Natural killer cell (primary cell): ENCODE measurements around the gene DDX10. TPM values are rescaled to one million over a fixed set of nuclear protein-coding genes. Genes with fewer than 3 reads are reported as not detected.

Experiments
- ATAC-seq, 3 donors: fragments of 150-1000 bp in 2 of 3; fragments of 200-7000 bp in 1 of 3; cut with Tn5 transposase; 1 replicate in 1 of 3; 2 replicates in 2 of 3; pipeline ENCODE4 v1.10.0; 2021; ENCODE audit warnings: mild to moderate bottlenecking in 2 of 3, moderate library complexity in 2 of 3
- DNase-seq, 2 donors: peaks; one replicate each; pipeline versions ENCODE4 v3.0.0 to v3.0.0-alpha.2; 2013 to 2021; ENCODE audit warnings: mixed read lengths in 1 of 2
- H3K27ac ChIP-seq: one replicate; pipeline ENCODE4 v1.5.1; 2013; ENCODE audit warnings: mild to moderate bottlenecking, low read length
- H3K27me3 ChIP-seq: one replicate; pipeline ENCODE4 v1.6.1; 2013; ENCODE audit warnings: low read length; ENCODE audit not compliant: control insufficient read depth, insufficient read depth
- H3K36me3 ChIP-seq: one replicate; pipeline ENCODE4 v1.6.1; 2013; ENCODE audit warnings: low read length; ENCODE audit not compliant: control insufficient read depth, insufficient read depth
- H3K4me1 ChIP-seq: one replicate; pipeline ENCODE4 v1.6.1; 2013; ENCODE audit warnings: low read length; ENCODE audit not compliant: control insufficient read depth, insufficient read depth
- H3K4me3 ChIP-seq: one replicate; pipeline ENCODE4 v1.5.1; 2013; ENCODE audit warnings: low read length
- H3K9me3 ChIP-seq: one replicate; pipeline ENCODE4 v1.6.1; 2013; ENCODE audit warnings: low read length; ENCODE audit not compliant: control insufficient read depth, insufficient read depth
- H3K27ac Mint-ChIP-seq, 2 donors: one replicate each; pipeline ENCODE4 v1.8.0; 2022; ENCODE audit warnings: mild to moderate bottlenecking in 2 of 2, mixed read lengths in 2 of 2, moderate library complexity in 1 of 2
- H3K27me3 Mint-ChIP-seq, 2 donors: one replicate each; pipeline ENCODE4 v1.8.0; 2022; ENCODE audit warnings: low read depth in 2 of 2, mixed read lengths in 2 of 2
- H3K36me3 Mint-ChIP-seq: one replicate; pipeline ENCODE4 v1.8.0; 2022; ENCODE audit warnings: mixed read lengths
- H3K4me1 Mint-ChIP-seq, 2 donors: one replicate each; pipeline ENCODE4 v1.8.0; 2022; ENCODE audit warnings: mixed read lengths in 2 of 2
- H3K4me3 Mint-ChIP-seq: one replicate; pipeline ENCODE4 v1.8.0; 2022; ENCODE audit warnings: mild to moderate bottlenecking, moderate library complexity, mixed read lengths
- H3K9me3 Mint-ChIP-seq, 2 donors: one replicate each; pipeline ENCODE4 v1.8.0; 2022; ENCODE audit warnings: mixed read lengths in 2 of 2
- CTCF ChIP-seq: fragments of 200-600 bp; IDR thresholded peaks from one replicate; pipeline ENCODE4 v1.8.0; 2022; ENCODE audit warnings: antibody characterized with exemption
- WGBS: methylation state at CpG from one replicate; pipeline ENCODE4 v1.1.7; 2013; ENCODE audit warnings: missing lambda C conversion rate; ENCODE audit not compliant: insufficient coverage; 5-methylcytosine and 5-hydroxymethylcytosine counted together
- intact Hi-C: fragments of 100-400 bp; cut with micrococcal nuclease; formaldehyde crosslinking; loops from one replicate; pipeline ENCODE4 v1.14.2; 2022
- total RNA-seq, 4 donors: library from RNA; stranded (reverse); fragments of 120-200 nt in 1 of 4; gene quantifications; one replicate each; pipeline versions ENCODE4 v1.2.3 to v1.2.4, GENCODE V29; 2013 to 2022

Gene DDX10
- total RNA-seq, 3 donors from 2014 or later (not counting 1 experiment from before 2014, with no cell fraction given): 23.4 to 30.9 (median 24.9) TPM

- Histone ChIP-seq H3K4me3 (no peak overlapping the region), H3K27ac (no peak overlapping the region), H3K4me1 (no peaks in the 10 kb centered on the region), H3K27me3 (no peaks in the 10 kb centered on the region), H3K9me3 (no peaks in the 10 kb centered on the region), H3K36me3 (no peaks in the 10 kb centered on the region)
- WGBS: 43% methylated on average over 2 of the region's 3 CpGs
- H3K4me3 Mint-ChIP-seq: no peak overlapping the region
- DNase-seq (no peak), ATAC-seq (no peak)
- H3K27me3 Mint-ChIP-seq: peaks cover 0 to 6% of the 10 kb centered on the region in 2 donors
- no peaks in the 10 kb centered on the region for H3K9me3 Mint-ChIP-seq
- intact Hi-C loops: no loop called here
- peaks cover 0 to 5% of the 10 kb centered on the region in 2 donors for H3K4me1 Mint-ChIP-seq
- no peak overlapping the region for H3K27ac Mint-ChIP-seq
- TF ChIP-seq CTCF: no peak
- H3K36me3 Mint-ChIP-seq: no peaks in the 10 kb centered on the region
Measured at GRCh38 chr11:108985236-108985944, 320.5 kb downstream of the DDX10 start.

- 87% methylated on average over 1 of the region's 1 CpG for WGBS
- no peak overlapping the region for H3K4me3 Mint-ChIP-seq
- no peak for TF ChIP-seq CTCF
- no peaks in the 10 kb centered on the region for H3K36me3 Mint-ChIP-seq
- intact Hi-C loops: no loop called here
- no peak overlapping the region for H3K4me3 ChIP-seq
- no peak overlapping the region for H3K27ac Mint-ChIP-seq
- peaks cover 0 to 5% of the 10 kb centered on the region in 2 donors for H3K4me1 Mint-ChIP-seq
- no peaks in the 10 kb centered on the region for H3K27me3 ChIP-seq
- no peak for DNase-seq
- H3K9me3 ChIP-seq: no peaks in the 10 kb centered on the region
- no peak overlapping the region for H3K27ac ChIP-seq
- no peak for ATAC-seq
- peaks cover 0 to 6% of the 10 kb centered on the region in 2 donors for H3K27me3 Mint-ChIP-seq
- no peaks in the 10 kb centered on the region for H3K36me3 ChIP-seq
- no peaks in the 10 kb centered on the region for H3K4me1 ChIP-seq
- no peaks in the 10 kb centered on the region for H3K9me3 Mint-ChIP-seq
Measured at GRCh38 chr11:108985945-108986279, 321.0 kb downstream of the DDX10 start.

Other genes starting within 250 kb of the DDX10 start
- under 1 TPM; 0.14 to 0.68 (median 0.45) TPM for gene C11orf65, start 197.5 kb upstream of the DDX10 start, total RNA-seq
- 10 to 100 TPM in 2 of 3 donors, 1 to 10 TPM in 1; 9.1 to 12.8 (median 10.8) TPM for gene POGLUT3, start 166.7 kb upstream of the DDX10 start, total RNA-seq
- 1 to 10 TPM; 1.5 to 5.4 (median 2.6) TPM for gene EXPH5, start 71.3 kb upstream of the DDX10 start, total RNA-seq